ENCODE measurements around the gene LARGE1. TPM values are rescaled to one million over a fixed set of nuclear protein-coding genes. Genes with fewer than 3 reads are reported as not detected.

LARGE1 gene
- total RNA-seq, 1 donor from 2014 or later = 2.4 TPM

GRCh38 chr22:33459137-33459536 is 461.1 kb downstream of the LARGE1 start:
- no peaks in the 10 kb centered on the region for H3K36me3 ChIP-seq (ENCODE audit: control insufficient read depth, insufficient read depth, low read length)
- DNase-seq (ENCODE audit: low read depth) (no peak), FAIRE-seq (no peak)
- no peak for TF ChIP-seq CTCF (IDR thresholded peaks at IDR 0.05; ENCODE audit: insufficient read depth, low read length, severe bottlenecking)
- no peak overlapping the region for H3K4me3 ChIP-seq (ENCODE audit: low read depth, low read length)
- no peaks in the 10 kb centered on the region for H3K27me3 ChIP-seq (ENCODE audit: control insufficient read depth, insufficient read depth, low read length)

DNA sequence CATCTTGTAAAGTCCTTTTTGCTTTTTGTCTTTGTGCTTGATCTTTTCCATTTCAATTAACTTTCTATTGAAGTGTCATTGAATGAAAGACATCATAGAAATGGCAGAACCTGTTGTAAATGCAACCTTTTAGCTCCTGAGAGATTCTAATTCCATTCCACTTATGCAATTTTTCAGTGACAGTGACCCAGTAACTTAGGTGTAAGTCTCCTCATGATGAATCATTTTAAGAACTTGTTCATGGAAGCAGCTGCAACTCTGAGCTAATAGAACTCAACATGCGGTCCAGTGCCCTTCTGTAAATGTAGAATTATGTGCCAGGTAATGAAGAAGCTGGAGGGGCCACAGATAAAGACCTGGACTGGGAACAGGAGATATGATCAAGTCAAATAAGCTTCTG is 463.8 kb downstream of the LARGE1 start:
- no peak for FAIRE-seq
- no peak for TF ChIP-seq CTCF (IDR thresholded peaks at IDR 0.05; ENCODE audit: insufficient read depth, low read length, severe bottlenecking)

GRCh38 chr22:33455036-33455435 is 465.2 kb downstream of the LARGE1 start:
- no peak for DNase-seq (ENCODE audit: low read depth)
- TF ChIP-seq CTCF (IDR thresholded peaks at IDR 0.05; ENCODE audit: insufficient read depth, low read length, severe bottlenecking) = no peak
- no peak overlapping the region for H3K4me3 ChIP-seq (ENCODE audit: low read depth, low read length)
- no peaks in the 10 kb centered on the region for H3K36me3 ChIP-seq (ENCODE audit: control insufficient read depth, insufficient read depth, low read length)
- no peak for FAIRE-seq
- no peaks in the 10 kb centered on the region for H3K27me3 ChIP-seq (ENCODE audit: control insufficient read depth, insufficient read depth, low read length)

More for the DNA sequence above, 463.8 kb downstream of the LARGE1 start:
- Histone ChIP-seq H3K36me3 (ENCODE audit: control insufficient read depth, insufficient read depth, low read length) (no peaks in the 10 kb centered on the region), H3K4me3 (ENCODE audit: low read depth, low read length) (no peak overlapping the region), H3K27me3 (ENCODE audit: control insufficient read depth, insufficient read depth, low read length) (no peaks in the 10 kb centered on the region)
- no peak for DNase-seq (ENCODE audit: low read depth)

GRCh38 chr22:33451866-33452469 is 468.3 kb downstream of the LARGE1 start:
- FAIRE-seq = no peak
- Histone ChIP-seq H3K36me3 (ENCODE audit: control insufficient read depth, insufficient read depth, low read length) (no peaks in the 10 kb centered on the region), H3K4me3 (ENCODE audit: low read depth, low read length) (no peak overlapping the region), H3K27me3 (ENCODE audit: control insufficient read depth, insufficient read depth, low read length) (no peaks in the 10 kb centered on the region)
- DNase-seq (ENCODE audit: low read depth) = no peak
- TF ChIP-seq CTCF (IDR thresholded peaks at IDR 0.05; ENCODE audit: insufficient read depth, low read length, severe bottlenecking) = no peak

GRCh38 chr22:33450756-33451155 is 469.5 kb downstream of the LARGE1 start:
- no peaks in the 10 kb centered on the region for H3K27me3 ChIP-seq (ENCODE audit: control insufficient read depth, insufficient read depth, low read length)
- DNase-seq (ENCODE audit: low read depth) (no peak), FAIRE-seq (no peak)
- H3K4me3 ChIP-seq (ENCODE audit: low read depth, low read length) = no peak overlapping the region
- H3K36me3 ChIP-seq (ENCODE audit: control insufficient read depth, insufficient read depth, low read length) = no peaks in the 10 kb centered on the region
- TF ChIP-seq CTCF (IDR thresholded peaks at IDR 0.05; ENCODE audit: insufficient read depth, low read length, severe bottlenecking) = no peak

- no peak for TF ChIP-seq CTCF (IDR thresholded peaks at IDR 0.05; ENCODE audit: insufficient read depth, low read length, severe bottlenecking)
- no peaks in the 10 kb centered on the region for H3K36me3 ChIP-seq (ENCODE audit: control insufficient read depth, insufficient read depth, low read length)
- H3K4me3 ChIP-seq (ENCODE audit: low read depth, low read length) = no peak overlapping the region
- H3K27me3 ChIP-seq (ENCODE audit: control insufficient read depth, insufficient read depth, low read length) = no peaks in the 10 kb centered on the region
- FAIRE-seq (no peak), DNase-seq (ENCODE audit: low read depth) (no peak)
These were observed 472.5 kb downstream of the LARGE1 start for GRCh38 chr22:33447733-33448132.
